Fibroblast of the aortic adventitia (primary cell): Measurements from ENCODE around the gene FBH1. TPM values are rescaled to one million over a fixed set of nuclear protein-coding genes. Genes with fewer than 3 reads are reported as not detected.

Source experiments
- DNase-seq: peaks from one replicate; pipeline ENCODE4 v3.0.0-alpha.2; 2010; ENCODE audit warnings: low read depth
- H3K4me3 ChIP-seq: 2 replicates; pipeline ENCODE4 v1.5.1; 2011; ENCODE audit warnings: low read depth, mild to moderate bottlenecking, control low read depth, low read length, moderate library complexity
- CTCF ChIP-seq: IDR thresholded peaks from 2 replicates; pipeline ENCODE4 v1.5.1; 2011; ENCODE audit warnings: mild to moderate bottlenecking, low read length, control low read depth, inconsistent platforms; ENCODE audit not compliant: insufficient read depth
- total RNA-seq: library from RNA; depleted of rRNA; stranded (reverse); fragments of >200 nt; gene quantifications from 2 replicates; pipeline ENCODE4 v1.2.3, GENCODE V29; 2012; ENCODE audit warnings: low replicate concordance

FBH1 gene
- total RNA-seq, 1 donor = 61.4 TPM

DNA sequence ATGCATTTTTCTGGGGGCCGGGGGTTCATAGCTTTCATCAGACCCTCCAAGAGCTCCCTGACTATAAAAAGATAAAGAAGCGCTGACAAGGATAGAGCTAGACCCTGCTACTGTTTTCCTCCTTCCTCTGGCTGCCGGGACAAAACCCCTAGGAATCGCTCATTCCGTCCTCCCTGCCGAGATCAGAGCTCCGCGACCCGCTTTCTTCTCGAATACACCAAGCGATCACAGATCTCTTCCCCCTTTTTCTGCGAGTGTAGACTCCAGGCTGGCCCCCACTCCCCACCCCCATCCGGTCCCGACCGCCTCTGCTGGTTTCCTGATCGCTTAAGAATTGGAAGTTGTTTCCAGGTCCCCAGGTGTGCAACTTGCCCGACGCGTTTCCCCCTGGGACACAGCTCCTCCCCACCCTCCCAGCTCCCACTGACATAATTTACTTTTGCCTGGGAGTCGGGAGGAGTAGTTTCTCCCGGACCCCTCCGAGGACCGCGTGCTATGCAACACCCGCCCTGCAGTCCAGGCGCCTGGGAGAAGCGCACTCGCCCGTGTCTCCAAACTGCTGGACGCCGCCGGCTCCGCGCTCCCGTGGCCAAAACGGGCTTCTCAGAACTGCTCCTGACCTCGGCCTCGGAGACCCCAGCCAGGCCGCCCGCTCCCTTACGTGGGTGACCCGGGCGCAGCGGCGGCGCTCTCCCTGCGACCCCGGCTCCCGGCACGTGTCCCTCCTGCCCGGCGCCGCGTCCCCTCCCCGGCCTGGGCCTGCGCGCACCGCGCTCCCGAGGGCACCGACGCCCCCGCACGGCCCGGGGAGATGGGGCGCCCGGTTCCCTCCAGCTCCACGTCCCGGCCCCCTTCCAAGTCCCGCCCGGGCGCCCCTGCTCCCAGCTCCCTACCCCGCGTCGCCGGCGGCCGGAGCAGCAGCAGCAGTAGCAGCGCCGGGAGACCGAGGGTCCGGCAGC lies 86.7 kb downstream of the FBH1 start:
- H3K4me3 ChIP-seq = peak overlapping the region; percentile 90
- TF ChIP-seq CTCF = no peak
- peak; percentile 57 for DNase-seq

GRCh38 chr10:5977471-5978229 lies 87.6 kb downstream of the FBH1 start, which contains the start of gene IL15RA:
Gene IL15RA, minus strand, starts transcription at chr10:5977543. Its CDS starts 51 bp downstream, at chr10:5977492.
- no peak for TF ChIP-seq CTCF
- peak; percentile 54 for DNase-seq
- peak within 1 kb of the TSS; percentile 90 for H3K4me3 ChIP-seq

GRCh38 chr10:5978230-5978489 lies 88.1 kb downstream of the FBH1 start:
- TF ChIP-seq CTCF = no peak
- no peak for DNase-seq
- H3K4me3 ChIP-seq = peak overlapping the region; percentile 90

DNA sequence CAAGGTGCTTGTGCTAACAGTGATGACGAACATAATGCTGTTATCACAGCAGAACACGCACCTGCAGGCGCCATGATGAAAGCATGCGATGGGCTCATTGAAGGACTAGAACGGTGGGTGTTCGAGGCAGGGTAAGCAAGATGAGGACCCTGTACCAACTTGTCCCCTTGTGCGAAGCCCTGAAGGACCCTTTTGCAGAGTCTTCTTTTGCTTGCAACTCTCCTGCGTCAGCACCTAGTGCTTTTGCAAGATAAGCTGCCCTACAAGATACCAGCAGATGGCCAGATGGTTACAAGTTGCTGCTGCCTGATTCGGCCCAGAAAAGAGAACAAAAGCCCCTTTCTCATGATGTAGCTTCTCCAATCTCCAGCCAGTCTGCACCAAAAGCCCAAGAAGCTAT lies 91.5 kb downstream of the FBH1 start:
- H3K4me3 ChIP-seq = no peak overlapping the region
- TF ChIP-seq CTCF = no peak
- no peak for DNase-seq

- no peak for TF ChIP-seq CTCF
- H3K4me3 ChIP-seq = no peak overlapping the region
- DNase-seq = no peak
Observed at GRCh38 chr10:5983774-5984173, 93.7 kb downstream of the FBH1 start.

- H3K4me3 ChIP-seq = no peak overlapping the region
- no peak for DNase-seq
- TF ChIP-seq CTCF = no peak
Observed at GRCh38 chr10:5985029-5985428, 95.0 kb downstream of the FBH1 start.

Other genes with a start within 250 kb of the FBH1 start
- gene ASB13, start 223.6 kb upstream of the FBH1 start, total RNA-seq = 8.4 and 17.1 TPM in 2 replicates
- 92.9 and 147 TPM in 2 replicates for gene TASOR2, start 205.4 kb upstream of the FBH1 start, total RNA-seq
- gene GDI2, start 76.8 kb upstream of the FBH1 start, total RNA-seq = 482 and 610 TPM in 2 replicates
- gene ANKRD16, start 350 bp upstream of the FBH1 start, total RNA-seq = 5.0 and 14.0 TPM in 2 replicates
- 2.1 and 5.7 TPM in 2 replicates for gene IL15RA, start 87.3 kb downstream of the FBH1 start, total RNA-seq
- not detected in 2 replicates for gene IL2RA, start 172.1 kb downstream of the FBH1 start, total RNA-seq
- 41.8 and 68.9 TPM in 2 replicates for gene RBM17, start 198.8 kb downstream of the FBH1 start, total RNA-seq